Neural crest cell (in vitro differentiated cells): ENCODE data around the gene FBH1. TPM values are rescaled to one million over a fixed set of nuclear protein-coding genes. Genes with fewer than 3 reads are reported as not detected.

Experiments
- DNase-seq: peaks from one replicate; pipeline ENCODE4 v3.0.0; 2021; ENCODE audit warnings: low read depth, mixed read lengths, low spot score
- H3K27ac Mint-ChIP-seq: one replicate; pipeline ENCODE4 v1.8.0; 2021; ENCODE audit warnings: mild to moderate bottlenecking, mixed read lengths; ENCODE audit not compliant: unreplicated experiment
- H3K27me3 Mint-ChIP-seq: 2 replicates; pipeline ENCODE4 v1.8.0; 2021; ENCODE audit warnings: low read depth, mild to moderate bottlenecking, mixed read lengths
- H3K36me3 Mint-ChIP-seq: 2 replicates; pipeline ENCODE4 v1.8.0; 2021; ENCODE audit warnings: low read depth, mild to moderate bottlenecking, mixed read lengths
- H3K4me1 Mint-ChIP-seq: 2 replicates; pipeline ENCODE4 v1.8.0; 2021; ENCODE audit warnings: mixed read lengths
- H3K4me3 Mint-ChIP-seq: one replicate; pipeline ENCODE4 v1.8.0; 2021; ENCODE audit warnings: mild to moderate bottlenecking, mixed read lengths
- H3K9me3 Mint-ChIP-seq: 2 replicates; pipeline ENCODE4 v1.8.0; 2021; ENCODE audit warnings: mixed read lengths
- CTCF ChIP-seq: fragments of 200-600 bp; sonication (generic); conservative IDR thresholded peaks from 2 replicates; pipeline ENCODE4 v1.5.0; 2021; ENCODE audit warnings: antibody characterized with exemption, mild to moderate bottlenecking
- total RNA-seq: library from RNA; stranded (reverse); gene quantifications from 2 replicates; pipeline ENCODE4 v1.2.1, GENCODE V29; 2021

Gene FBH1
- total RNA-seq, 1 donor from 2014 or later, result 73.7 TPM

GRCh38 chr10:5917305-5917704 is 27.3 kb downstream of the FBH1 start:
- no peaks in the 10 kb centered on the region for H3K4me1 Mint-ChIP-seq
- DNase-seq, result no peak
- H3K9me3 Mint-ChIP-seq, result no peaks in the 10 kb centered on the region
- TF ChIP-seq CTCF, result no peak
- no peaks in the 10 kb centered on the region for H3K27me3 Mint-ChIP-seq
- H3K36me3 Mint-ChIP-seq, result peaks cover 25% of the 10 kb centered on the region
- no peak overlapping the region for H3K27ac Mint-ChIP-seq
- no peak overlapping the region for H3K4me3 Mint-ChIP-seq

- no peaks in the 10 kb centered on the region for H3K4me1 Mint-ChIP-seq
- H3K27me3 Mint-ChIP-seq, result no peaks in the 10 kb centered on the region
- H3K36me3 Mint-ChIP-seq, result peaks cover 22% of the 10 kb centered on the region
Observed at GRCh38 chr10:5918763-5919162, 28.7 kb downstream of the FBH1 start.

DNA sequence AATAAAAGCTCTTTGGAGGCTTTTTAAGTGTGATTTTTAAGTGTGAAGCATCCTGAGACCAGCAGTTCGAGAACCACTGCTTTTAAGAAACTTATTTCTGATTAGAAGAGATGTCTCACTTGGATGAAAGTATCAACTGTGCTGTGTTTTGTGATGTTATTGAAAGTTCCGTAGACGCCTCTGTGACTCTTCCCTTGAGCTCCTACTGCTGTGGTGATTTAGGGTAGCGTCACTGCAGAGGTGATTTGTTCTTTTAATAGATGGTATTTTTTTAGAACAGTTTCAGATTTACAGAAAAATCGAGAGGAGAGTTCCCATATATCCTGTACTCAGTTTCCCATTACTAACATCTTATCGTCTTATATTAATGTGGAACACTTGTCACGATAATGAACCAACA is 29.5 kb downstream of the FBH1 start:
- Mint-ChIP-seq H3K9me3 (no peaks in the 10 kb centered on the region), H3K4me3 (no peak overlapping the region), H3K27ac (no peak overlapping the region), H3K27me3 (no peaks in the 10 kb centered on the region), H3K4me1 (no peaks in the 10 kb centered on the region), H3K36me3 (peaks cover 23% of the 10 kb centered on the region)
- DNase-seq, result no peak
- no peak for TF ChIP-seq CTCF

More at GRCh38 chr10:5918763-5919162, 28.7 kb downstream of the FBH1 start:
- no peak for DNase-seq
- H3K4me3 Mint-ChIP-seq, result no peak overlapping the region
- H3K9me3 Mint-ChIP-seq, result no peaks in the 10 kb centered on the region
- TF ChIP-seq CTCF, result no peak
- H3K27ac Mint-ChIP-seq, result no peak overlapping the region

DNA sequence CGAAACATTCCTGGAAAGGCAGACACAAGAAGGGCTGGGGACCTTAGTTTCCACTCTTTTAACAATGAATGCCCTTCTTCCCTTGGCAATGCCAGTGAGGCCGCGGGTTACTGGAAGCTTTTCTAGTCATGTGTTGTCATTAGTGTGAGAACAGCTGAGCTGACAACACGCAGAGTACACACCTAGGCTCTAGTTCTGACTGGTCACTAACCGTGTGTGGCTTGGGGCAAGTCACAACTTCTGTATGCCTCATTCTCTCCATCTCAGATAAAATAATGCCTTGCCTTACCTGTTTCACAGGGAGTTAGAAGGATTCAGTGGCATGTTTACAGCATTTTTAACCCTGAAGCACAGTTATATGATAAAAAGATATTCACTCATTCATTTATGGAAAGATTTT is 31.7 kb downstream of the FBH1 start:
- Mint-ChIP-seq H3K27me3 (no peaks in the 10 kb centered on the region), H3K4me3 (no peak overlapping the region), H3K27ac (no peak overlapping the region), H3K4me1 (no peaks in the 10 kb centered on the region), H3K9me3 (no peaks in the 10 kb centered on the region), H3K36me3 (peaks cover 13% of the 10 kb centered on the region)
- no peak for TF ChIP-seq CTCF
- no peak for DNase-seq

GRCh38 chr10:5924889-5925288 is 34.8 kb downstream of the FBH1 start:
- DNase-seq, result no peak
- Mint-ChIP-seq H3K9me3 (no peaks in the 10 kb centered on the region), H3K27ac (no peak overlapping the region), H3K4me3 (no peak overlapping the region), H3K27me3 (no peaks in the 10 kb centered on the region), H3K36me3 (peaks cover 19% of the 10 kb centered on the region), H3K4me1 (peaks cover 10% of the 10 kb centered on the region)
- no peak for TF ChIP-seq CTCF

DNA sequence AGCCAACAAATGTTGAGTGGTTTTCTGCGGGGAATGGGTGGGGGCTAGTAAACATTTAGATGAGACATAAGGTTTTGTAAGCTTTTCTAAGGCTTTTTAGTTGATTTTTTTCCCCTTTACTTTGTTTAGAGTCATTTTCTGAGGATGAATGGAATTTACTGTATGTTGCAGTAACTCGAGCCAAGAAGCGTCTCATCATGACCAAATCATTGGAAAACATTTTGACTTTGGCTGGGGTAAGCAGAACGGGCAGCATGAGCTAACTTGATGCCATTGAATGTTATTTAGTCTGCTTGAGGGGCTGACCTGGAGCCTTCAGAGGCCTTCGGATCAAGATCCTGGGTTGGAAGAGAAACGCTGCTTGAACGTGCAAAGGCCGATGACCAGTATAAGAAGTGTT is 37.3 kb downstream of the FBH1 start:
- no peak for TF ChIP-seq CTCF
- Mint-ChIP-seq H3K4me3 (no peak overlapping the region), H3K27ac (no peak overlapping the region), H3K4me1 (peaks cover 10% of the 10 kb centered on the region), H3K36me3 (peaks cover 19% of the 10 kb centered on the region), H3K27me3 (no peaks in the 10 kb centered on the region), H3K9me3 (no peaks in the 10 kb centered on the region)
- DNase-seq, result no peak
